Measurements from ENCODE around the gene ITGA11. TPM values are rescaled to one million over a fixed set of nuclear protein-coding genes. Genes with fewer than 3 reads are reported as not detected.
"Not testable (repeated sequence)": the region's sequence is repeated elsewhere in the genome, so short reads cannot be mapped to it uniquely, and the experiment has no call there.

Gene ITGA11
- polyA plus RNA-seq, 3 donors: 2.3 to 2.9 (median 2.6) TPM

GRCh38 chr15:68411735-68412134 lies 20.2 kb downstream of the ITGA11 start:
- no peak for DNase-seq

GRCh38 chr15:68411343-68411675 lies 20.7 kb downstream of the ITGA11 start:
- no peak for DNase-seq

GRCh38 chr15:68410466-68411342 lies 21.3 kb downstream of the ITGA11 start:
- no peak for DNase-seq

GRCh38 chr15:68409736-68410370 lies 22.1 kb downstream of the ITGA11 start:
- no peak for DNase-seq

GRCh38 chr15:68408971-68409370 lies 23.0 kb downstream of the ITGA11 start:
- DNase-seq: no peak

- no peak for DNase-seq
Measured at GRCh38 chr15:68407886-68408881, 23.8 kb downstream of the ITGA11 start.

- no peak for DNase-seq
Measured at GRCh38 chr15:68407141-68407885, 24.6 kb downstream of the ITGA11 start.

- DNase-seq: no peak
Measured at GRCh38 chr15:68405378-68406250, 26.3 kb downstream of the ITGA11 start.

GRCh38 chr15:68404056-68404798 lies 27.7 kb downstream of the ITGA11 start:
- no peak for DNase-seq

- DNase-seq: no peak
Measured at GRCh38 chr15:68403161-68403941, 28.6 kb downstream of the ITGA11 start.

- DNase-seq: no peak
Measured at GRCh38 chr15:68402432-68403160, 29.4 kb downstream of the ITGA11 start.

GRCh38 chr15:68401496-68402431 lies 30.2 kb downstream of the ITGA11 start:
- DNase-seq: no peak

GRCh38 chr15:68400066-68400456 lies 31.9 kb downstream of the ITGA11 start:
- no peak for DNase-seq

GRCh38 chr15:68399096-68400065 lies 32.6 kb downstream of the ITGA11 start:
- DNase-seq: no peak

GRCh38 chr15:68397999-68398398 lies 34.0 kb downstream of the ITGA11 start:
- not testable (repeated sequence) for DNase-seq

GRCh38 chr15:68396068-68396467 lies 35.9 kb downstream of the ITGA11 start:
- DNase-seq: no peak

Data from renal pelvis (tissue), 4 donors.